HG03558 (cell line): ENCODE measurements around the gene TSC22D2.

Experiments
- ATAC-seq: cut with Tn5 transposase; IDR thresholded peaks from one replicate; pipeline ENCODE4 v1.9.1; 2021; ENCODE audit warnings: moderate number of reproducible peaks; ENCODE audit not compliant: unreplicated experiment; ENCODE audit errors: extremely low read depth

Gene TSC22D2

GRCh38 chr3:150384296-150385212, 23.5 kb upstream of the TSC22D2 start:
- peak; percentile 99 for ATAC-seq

- ATAC-seq = no peak
These were observed 22.5 kb upstream of the TSC22D2 start for GRCh38 chr3:150385296-150386242.

- no peak for ATAC-seq
These were observed 19.3 kb upstream of the TSC22D2 start for GRCh38 chr3:150388498-150389418.

- no peak for ATAC-seq
These were observed 18.0 kb upstream of the TSC22D2 start for GRCh38 chr3:150390087-150390486.

GRCh38 chr3:150391161-150391560, 16.9 kb upstream of the TSC22D2 start:
- ATAC-seq = no peak

- ATAC-seq = no peak
These were observed 14.4 kb upstream of the TSC22D2 start for GRCh38 chr3:150393745-150394144.

GRCh38 chr3:150394606-150395005, 13.5 kb upstream of the TSC22D2 start:
- no peak for ATAC-seq

GRCh38 chr3:150396491-150396890, 11.6 kb upstream of the TSC22D2 start:
- no peak for ATAC-seq

- no peak for ATAC-seq
These were observed 11.0 kb upstream of the TSC22D2 start for GRCh38 chr3:150396956-150397550.

- ATAC-seq = no peak
These were observed 9.0 kb upstream of the TSC22D2 start for GRCh38 chr3:150399060-150399459.

GRCh38 chr3:150401285-150401684, 6.8 kb upstream of the TSC22D2 start:
- no peak for ATAC-seq

- no peak for ATAC-seq
These were observed 5.9 kb upstream of the TSC22D2 start for GRCh38 chr3:150402217-150402616.

GRCh38 chr3:150404023-150404422, 4.1 kb upstream of the TSC22D2 start:
- no peak for ATAC-seq

GRCh38 chr3:150407051-150407807, 869 bp upstream of the TSC22D2 start:
- ATAC-seq = no peak

GRCh38 chr3:150407808-150408220, 284 bp upstream of the TSC22D2 start:
- no peak for ATAC-seq

- ATAC-seq = peak; percentile 6
These were observed 1.0 kb downstream of the TSC22D2 start for GRCh38 chr3:150409125-150409511.

- peak; percentile 20 for ATAC-seq
These were observed 1.6 kb downstream of the TSC22D2 start for GRCh38 chr3:150409512-150410310.
